ENCODE results near the gene ADAM23.

DNA sequence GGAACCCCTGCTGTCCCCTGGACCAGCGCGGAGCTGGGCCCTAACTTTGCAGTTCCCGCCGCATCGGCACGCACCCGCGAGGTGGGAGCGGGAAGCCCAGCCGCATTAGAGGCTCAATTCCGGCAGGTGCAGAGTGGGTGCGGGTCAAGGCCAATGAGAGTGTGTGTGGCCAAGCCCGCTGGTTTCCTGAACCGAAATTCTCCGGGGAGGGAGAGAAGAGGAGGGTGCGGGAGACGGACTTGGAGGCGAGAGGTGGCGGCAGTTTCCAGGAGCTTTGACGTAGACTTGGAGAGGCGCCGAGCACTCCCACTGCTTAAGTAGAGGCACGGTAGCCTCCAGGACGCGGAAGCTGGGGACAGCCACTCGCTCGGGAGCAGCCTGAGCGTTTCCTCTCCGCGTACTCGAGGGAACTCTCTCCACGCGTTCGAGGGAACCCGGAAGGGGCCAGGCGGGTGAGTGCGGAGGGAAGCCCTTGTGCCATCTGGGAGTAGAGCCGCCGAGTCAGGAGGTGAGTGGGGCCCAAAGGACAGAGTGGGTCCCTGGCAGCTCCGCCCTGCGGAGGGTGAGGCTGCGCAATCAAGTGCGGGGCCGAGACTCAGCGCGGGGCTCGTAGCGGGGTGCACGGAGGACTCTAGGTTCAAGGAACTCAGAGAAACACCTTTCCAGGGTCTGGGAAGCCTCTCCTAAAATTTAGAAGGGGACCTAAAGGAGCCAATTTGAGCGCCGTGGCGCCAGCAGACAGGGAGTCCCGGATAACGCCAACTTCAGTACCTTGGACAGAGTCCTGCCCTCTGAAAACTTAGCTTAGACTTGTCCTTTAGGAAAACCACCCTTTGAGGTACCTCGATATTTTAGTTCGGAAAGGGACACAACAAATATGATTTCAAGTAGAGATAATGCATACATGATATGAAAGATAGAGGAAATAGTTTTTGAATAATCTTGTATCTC lies 199.0 kb downstream of the ADAM23 start, which contains the start of gene FAM237A:
- TF ChIP-seq CTCF (IDR thresholded peaks at IDR 0.05) (no peak), ZFX (IDR thresholded peaks at IDR 0.05; ENCODE audit: borderline replicate concordance) (no peak)
